HCT116 (cell line): ENCODE data around the gene DENND10. TPM values are rescaled to one million over a fixed set of nuclear protein-coding genes. Genes with fewer than 3 reads are reported as not detected.
"Not testable (repeated sequence)": the region's sequence is repeated elsewhere in the genome, so short reads cannot be mapped to it uniquely, and the experiment has no call there.

Experiments used
- ATAC-seq: fragments of 200-7000 bp; cut with Tn5 transposase; 2 replicates; pipeline ENCODE4 v1.9.1; 2020; ENCODE audit warnings: mild to moderate bottlenecking, moderate library complexity
- BruUV-seq: library from RNA; stranded (reverse); fragments of 400-500 nt; replicated peaks from 2 replicates; lab custom pipeline; 2021; lab: Mats Ljungman, UMichigan
- CTCF ChIA-PET: fragments of 300-600 bp; sonication (Branson Sonifier 250); formaldehyde crosslinking; loops from one replicate; lab custom pipeline; 2021; ENCODE audit warnings: antibody characterized with exemption; lab: Charles Lee
- POLR2A ChIA-PET: fragments of 300-600, 350-600 bp; sonication (Branson Sonifier 250); formaldehyde crosslinking; loops from one replicate; lab custom pipeline; 2021; ENCODE audit warnings: antibody characterized with exemption; lab: Charles Lee
- RAD21 ChIA-PET, 2 experiments: fragments of 300-600 bp; sonication (Branson Sonifier 250); formaldehyde crosslinking; loops; one replicate each; lab custom pipeline; 2023; ENCODE audit warnings: low total read pairs in 2 of 2; ENCODE audit not compliant: uncharacterized antibody in 2 of 2, unreplicated experiment in 2 of 2, low non-redundant PET in 1 of 2; lab: Charles Lee
- DNase-seq: peaks from one replicate; pipeline ENCODE4 v3.0.0-alpha.2; 2010; ENCODE audit warnings: low read depth, low spot score
- H2AFZ ChIP-seq: fragments of 200-600 bp; shearing (Covaris generic), sonication (generic); 2 replicates; pipeline ENCODE4 v1.6.1; 2017; ENCODE audit warnings: low read depth, mixed run types, mixed read lengths, antibody characterized with exemption, low read length; ENCODE audit not compliant: poor library complexity, severe bottlenecking
- H3K27ac ChIP-seq: 2 replicates; pipeline ENCODE4 v1.5.1; 2012; ENCODE audit warnings: low read depth, low read length
- H3K27me3 ChIP-seq: fragments of 200-600 bp; sonication (generic); 2 replicates; pipeline ENCODE4 v1.6.1; 2016; ENCODE audit warnings: mixed run types, low read length, mixed read lengths; ENCODE audit not compliant: insufficient read depth
- H3K36me3 ChIP-seq, 2 experiments: fragments of 200-500 bp in 1 of 2; fragments of 200-600 bp in 1 of 2; sonication (Bioruptor generic) in 1 of 2; sonication (generic) in 1 of 2; 2 replicates each; pipeline versions ENCODE4 v1.5.1 to v1.6.1; 2014 to 2016; ENCODE audit warnings: low read length in 2 of 2, inconsistent platforms in 1 of 2, mixed read lengths in 1 of 2, mixed run types in 1 of 2; ENCODE audit not compliant: insufficient read depth in 2 of 2, control insufficient read depth in 1 of 2
- H3K4me1 ChIP-seq, 2 experiments: fragments of 200-600 bp in 1 of 2; sonication (generic) in 1 of 2; 2 replicates each; pipeline versions ENCODE4 v1.5.1 to v1.6.1; 2012 to 2017; ENCODE audit warnings: low read length in 2 of 2, inconsistent platforms in 1 of 2, mild to moderate bottlenecking in 1 of 2, mixed read lengths in 1 of 2, mixed run types in 1 of 2, moderate library complexity in 1 of 2; ENCODE audit not compliant: insufficient read depth in 2 of 2, control insufficient read depth in 1 of 2
- H3K4me2 ChIP-seq: fragments of 200-600 bp; sonication (generic); 2 replicates; pipeline ENCODE4 v1.6.1; 2017; ENCODE audit warnings: mixed run types, low read length, mixed read lengths
- H3K4me3 ChIP-seq, 2 experiments: fragments of 200-600 bp in 1 of 2; sonication (generic) in 1 of 2; replicated peaks in 1 of 2; 2 replicates each; pipeline ENCODE4 v1.5.1; 2011 to 2016; ENCODE audit warnings: low read length in 2 of 2, control low read depth in 1 of 2, low read depth in 1 of 2, mild to moderate bottlenecking in 1 of 2, mixed read lengths in 1 of 2, mixed run types in 1 of 2
- H3K79me2 ChIP-seq: fragments of 200-600 bp; sonication (generic); 2 replicates; pipeline ENCODE4 v1.6.1; 2017; ENCODE audit warnings: mild to moderate bottlenecking, mixed run types, low read length, moderate library complexity, mixed read lengths; ENCODE audit not compliant: insufficient read depth
- H3K9ac ChIP-seq: fragments of 200-600 bp; sonication (generic); 2 replicates; pipeline ENCODE4 v1.6.1; 2016; ENCODE audit warnings: low read length, mixed read lengths
- H3K9me2 ChIP-seq: fragments of 200-600 bp; sonication (generic), shearing (Covaris generic); 2 replicates; pipeline ENCODE4 v1.6.1; 2017; ENCODE audit warnings: mixed run types, mild to moderate bottlenecking, moderate library complexity; ENCODE audit not compliant: insufficient read depth
- H3K9me3 ChIP-seq, 2 experiments: fragments of 200-500 bp in 1 of 2; fragments of 200-600 bp in 1 of 2; sonication (Bioruptor generic) in 1 of 2; sonication (generic) in 1 of 2; 2 replicates each; pipeline ENCODE4 v1.6.1; 2014 to 2017; ENCODE audit warnings: low read length in 2 of 2, mixed read lengths in 2 of 2, inconsistent platforms in 1 of 2, low read depth in 1 of 2, mild to moderate bottlenecking in 1 of 2, mixed run types in 1 of 2, moderate library complexity in 1 of 2; ENCODE audit not compliant: control insufficient read depth in 1 of 2, insufficient read depth in 1 of 2
- H4K20me1 ChIP-seq: fragments of 200-600 bp; sonication (generic), shearing (Covaris generic); 2 replicates; pipeline ENCODE4 v1.6.1; 2017; ENCODE audit warnings: mixed run types, mild to moderate bottlenecking, moderate library complexity; ENCODE audit not compliant: insufficient read depth
- ZBTB33 ChIP-seq: IDR thresholded peaks from 2 replicates; pipeline ENCODE4 v1.6.1; 2011; ENCODE audit warnings: mild to moderate bottlenecking, low read length, moderate library complexity; ENCODE audit not compliant: insufficient replicate concordance; ENCODE audit errors: extremely low read depth
- intact Hi-C: fragments of 100-400 bp; cut with micrococcal nuclease; formaldehyde crosslinking; loops from 2 replicates; pipeline ENCODE4 v1.10.0; 2022
- total RNA-seq: library from RNA; stranded (reverse); gene quantifications from one replicate; pipeline ENCODE4 v1.2.1, GENCODE V29; 2021; ENCODE audit not compliant: unreplicated experiment

Gene DENND10
- total RNA-seq, 1 experiment from 2014 or later, result 47.5 TPM

- TF ChIP-seq ZBTB33, result no peak
These were observed 74.6 kb downstream of the DENND10 start, which contains the start of gene PRDX3 (continued) for GRCh38 chr10:119178372-119179119.

GRCh38 chr10:119180850-119181400 lies 77.0 kb downstream of the DENND10 start:
- BruUV-seq, H4K20me1 ChIP-seq, H3K4me2 ChIP-seq, H3K27me3 ChIP-seq, H3K9me3 ChIP-seq, ATAC-seq, intact Hi-C loops, DNase-seq, H3K9me2 ChIP-seq, H3K4me3 ChIP-seq, H3K27ac ChIP-seq, H2AFZ ChIP-seq, H3K9ac ChIP-seq: not testable (repeated sequence)
- CTCF ChIA-PET, result interaction anchor here (0.8 to 1.3 kb wide), 2 partner anchors 9 to 309 kb away, joined by 3 read pairs; no protein-coding TSS in a partner anchor
- peaks cover 8 to 19% of the 10 kb centered on the region in 2 experiments; a peak in 3 of 4 replicates for H3K4me1 ChIP-seq
- H3K36me3 ChIP-seq, result peaks cover 2 to 14% of the 10 kb centered on the region in 2 experiments; a peak in 1 of 4 replicates
- peaks cover 25% of the 10 kb centered on the region for H3K79me2 ChIP-seq
- POLR2A ChIA-PET, result interaction anchor here (0.6 kb wide), 1 partner anchor 76 kb away, joined by 3 read pairs; no protein-coding TSS in a partner anchor
- RAD21 ChIA-PET, result interaction anchor here in 1 of 2 experiments (1.0 kb wide), 1 partner anchor 9 kb away, joined by 3 read pairs; no protein-coding TSS in a partner anchor
